NB4 (cell line): ENCODE measurements around the gene TNNT3.

Experiments used
- DNase-seq: peaks from one replicate; pipeline ENCODE4 v3.0.0; 2010; ENCODE audit warnings: low read depth
- H3K4me3 ChIP-seq: one replicate; pipeline ENCODE4 v1.5.1; 2011; ENCODE audit warnings: mild to moderate bottlenecking, low read depth, low read length, moderate library complexity
- CTCF ChIP-seq: IDR thresholded peaks from one replicate; pipeline ENCODE4 v1.5.1; 2012; ENCODE audit warnings: low read depth, low read length
- MYC ChIP-seq: IDR thresholded peaks from 2 replicates; pipeline ENCODE4 v1.6.1; 2011; ENCODE audit warnings: low read depth, low read length
- POLR2A ChIP-seq: IDR thresholded peaks from 2 replicates; pipeline ENCODE4 v1.6.1; 2011; ENCODE audit warnings: mild to moderate bottlenecking; ENCODE audit not compliant: insufficient read length; ENCODE audit errors: extremely low read depth
- TF ChIP-seq, protein P1 (sequence below): IDR thresholded peaks from 2 replicates; pipeline ENCODE4 v1.6.1; 2011; ENCODE audit warnings: low read depth, low read length

The TNNT3 gene

GRCh38 chr11:1924646-1925372 is 5.3 kb downstream of the TNNT3 start:
- H3K4me3 ChIP-seq = no peak overlapping the region
- TF ChIP-seq POLR2A (no peak), MYC (no peak), CTCF (no peak)
- TF ChIP-seq, protein P1, sequence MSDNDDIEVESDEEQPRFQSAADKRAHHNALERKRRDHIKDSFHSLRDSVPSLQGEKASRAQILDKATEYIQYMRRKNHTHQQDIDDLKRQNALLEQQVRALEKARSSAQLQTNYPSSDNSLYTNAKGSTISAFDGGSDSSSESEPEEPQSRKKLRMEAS = no peak
- no peak for DNase-seq

- H3K4me3 ChIP-seq = no peak overlapping the region
- TF ChIP-seq MYC (no peak), CTCF (no peak), POLR2A (no peak)
- TF ChIP-seq, protein P1 = no peak
- no peak for DNase-seq
These were observed 6.1 kb downstream of the TNNT3 start for GRCh38 chr11:1925373-1926155.

DNA sequence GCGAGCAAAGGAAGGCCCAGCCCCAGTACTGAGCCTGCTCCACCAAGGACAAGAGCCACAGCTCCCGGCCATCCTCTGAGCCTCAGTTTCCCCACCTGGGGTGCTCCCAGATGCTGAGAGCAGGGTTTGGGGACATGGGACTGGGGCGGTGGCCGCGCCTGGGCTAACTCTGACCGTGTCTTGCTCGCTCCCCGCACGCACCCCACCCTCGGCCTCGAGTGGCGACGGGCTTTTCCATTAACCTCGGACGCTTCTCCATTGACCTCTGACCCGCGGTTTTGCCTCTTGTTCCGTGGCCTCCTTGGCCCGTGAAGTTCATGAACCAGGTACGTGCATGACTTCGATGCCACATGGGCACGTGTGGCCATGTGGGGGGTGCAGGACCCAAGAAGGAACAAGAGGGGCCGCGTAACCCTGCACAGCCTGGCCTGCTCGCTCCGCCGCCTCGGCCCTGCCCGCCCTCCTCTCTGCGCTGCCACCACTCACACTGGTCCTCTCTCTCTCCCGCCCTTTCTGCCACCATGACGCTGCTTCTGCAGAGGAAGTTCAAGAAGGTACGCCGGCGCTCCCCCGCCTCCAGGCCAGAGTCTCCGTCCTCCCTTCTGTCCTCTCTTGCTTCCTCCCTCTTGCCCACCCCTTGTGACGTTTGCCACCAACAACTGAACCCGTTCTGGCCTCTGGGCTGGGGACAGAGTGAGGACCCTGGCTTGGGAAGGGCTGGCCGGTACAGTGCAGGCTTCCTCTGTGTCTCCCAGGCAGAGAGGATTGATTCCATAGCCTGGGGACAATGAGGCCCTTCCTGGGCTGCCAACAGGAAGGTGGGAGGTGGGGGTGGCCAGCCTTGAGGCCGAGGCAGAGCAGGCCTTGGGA is 6.9 kb downstream of the TNNT3 start:
- no peak overlapping the region for H3K4me3 ChIP-seq
- TF ChIP-seq MYC = no peak
- TF ChIP-seq CTCF = no peak
- TF ChIP-seq POLR2A = no peak
- DNase-seq = no peak

DNA sequence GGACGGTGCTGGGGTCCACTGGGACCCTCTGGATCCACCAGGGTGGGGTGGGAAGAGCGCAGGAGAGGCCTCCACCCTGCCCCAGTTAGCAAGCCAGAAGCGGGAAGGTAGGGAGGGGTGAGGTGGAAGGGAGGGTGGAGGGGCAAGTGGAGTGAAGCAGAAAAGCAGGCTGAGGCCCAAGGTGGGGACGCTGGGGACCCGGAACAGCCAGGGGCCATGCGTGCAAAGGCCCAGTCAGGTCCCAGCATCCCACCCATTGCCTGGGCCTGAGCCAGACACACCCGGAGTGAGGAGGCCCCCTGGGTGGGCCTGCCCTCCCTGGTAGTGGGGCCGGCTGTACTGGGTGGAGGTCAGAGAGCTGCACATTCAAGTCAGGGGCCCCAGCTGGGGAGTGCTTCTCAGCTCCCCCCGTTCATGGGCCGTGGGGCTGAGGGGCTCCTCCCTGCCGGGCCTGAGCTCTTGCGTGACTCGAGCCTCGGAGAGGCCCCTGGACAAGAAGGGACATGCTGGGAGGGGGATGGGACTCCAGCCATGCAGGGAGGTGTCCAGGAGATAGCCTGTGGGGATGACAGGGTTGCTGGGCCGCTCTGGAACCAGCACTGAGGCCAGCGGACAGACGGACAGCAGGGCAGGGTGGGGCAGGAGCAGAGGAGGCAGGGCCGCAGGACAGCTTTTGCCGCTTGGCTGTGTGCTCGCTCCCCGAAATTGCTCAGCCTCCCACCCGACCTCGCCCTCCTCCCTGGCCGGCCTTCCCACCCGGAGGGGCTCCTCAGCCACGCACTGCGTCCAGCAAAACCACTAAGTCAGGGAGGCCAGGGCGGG is 7.7 kb downstream of the TNNT3 start:
- no peak overlapping the region for H3K4me3 ChIP-seq
- TF ChIP-seq MYC = no peak
- TF ChIP-seq POLR2A = no peak
- no peak for TF ChIP-seq CTCF
- TF ChIP-seq, protein P1 = no peak
- DNase-seq = no peak

DNA sequence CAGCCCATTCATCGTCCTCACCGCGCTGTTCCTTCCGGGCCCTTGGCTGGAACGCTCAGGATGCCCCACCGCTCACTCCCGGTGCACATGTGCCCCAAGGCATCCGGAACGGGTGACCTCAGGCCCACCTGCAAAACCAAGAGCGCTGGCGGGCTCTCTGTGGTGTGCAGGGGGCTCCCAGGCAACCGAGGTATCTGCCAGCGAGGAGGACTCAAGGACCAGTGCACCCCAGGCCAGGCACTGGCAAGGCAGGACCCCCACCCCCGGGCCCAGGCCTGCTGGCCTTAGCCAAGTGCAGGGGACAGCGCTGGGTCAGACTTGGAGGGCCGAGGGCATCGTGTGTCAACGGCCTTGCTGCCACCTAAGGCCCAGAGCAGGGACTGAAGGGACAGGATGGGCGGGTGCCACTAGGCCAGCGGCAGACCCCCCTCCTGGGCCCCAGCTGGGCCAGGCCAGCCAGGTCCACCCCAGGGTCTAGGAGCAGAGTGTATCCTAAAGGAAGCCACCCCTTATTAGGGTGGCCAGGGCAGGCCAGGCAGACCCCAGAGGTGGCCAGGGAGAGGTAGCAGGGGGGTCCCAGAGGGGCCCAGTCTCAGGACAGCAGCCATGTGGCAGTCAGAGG is 8.5 kb downstream of the TNNT3 start:
- TF ChIP-seq CTCF (no peak), POLR2A (no peak)
- no peak overlapping the region for H3K4me3 ChIP-seq
- DNase-seq = no peak
